ENCODE results near the gene ATP1A1. TPM values are rescaled to one million over a fixed set of nuclear protein-coding genes. Genes with fewer than 3 reads are reported as not detected.

Gene ATP1A1
- total and polyA plus RNA-seq, 9 of the 15 experiments (the other 6 are each of a cell fraction or from before 2014, with no cell fraction given) = 99.3 to 513 (median 234) TPM

- TF ChIP-seq MYC (IDR thresholded peaks at IDR 0.05; ENCODE audit: low read depth, low read length) (peak; percentile 77), MYC (CRISPR knock-in tag; IDR thresholded peaks at IDR 0.05; ENCODE audit: borderline replicate concordance, low read depth) (peak; percentile 62; the same call in 1 of the 2 replicates), CHD2 (IDR thresholded peaks at IDR 0.05; ENCODE audit: low read depth, low read length) (peak; percentile 91), LEF1 (IDR thresholded peaks at IDR 0.05) (no peak), ZMIZ1 (IDR thresholded peaks at IDR 0.05; ENCODE audit: low read depth in 2 of 2, low read length in 2 of 2) (no peak), ZNF217 (CRISPR knock-in tag; IDR thresholded peaks at IDR 0.05) (no peak), MCM5 (IDR thresholded peaks at IDR 0.05; ENCODE audit: low read depth) (no peak), MEF2A (IDR thresholded peaks at IDR 0.05; ENCODE audit: control insufficient read depth, low read depth, low read length) (no peak), CHD7 (IDR thresholded peaks at IDR 0.05; ENCODE audit: low read depth, low read length) (no peak), ZNF175 (CRISPR knock-in tag; IDR thresholded peaks at IDR 0.05; ENCODE audit: low read depth) (no peak), SMAD3 (CRISPR knock-in tag; conservative IDR thresholded peaks at IDR 0.05) (no peak)
Measured at GRCh38 chr1:116418091-116418830, 45.2 kb downstream of the ATP1A1 start (continued).
